Superior temporal gyrus (tissue), 1 donor: ENCODE results near the gene RSPO3.
"Not testable (repeated sequence)": the region's sequence is repeated elsewhere in the genome, so short reads cannot be mapped to it uniquely, and the experiment has no call there.

Source experiments
- DNase-seq: peaks from one replicate; pipeline ENCODE4 v3.0.0-alpha.2; 2016; ENCODE audit errors: extremely low spot score

RSPO3 gene

DNA sequence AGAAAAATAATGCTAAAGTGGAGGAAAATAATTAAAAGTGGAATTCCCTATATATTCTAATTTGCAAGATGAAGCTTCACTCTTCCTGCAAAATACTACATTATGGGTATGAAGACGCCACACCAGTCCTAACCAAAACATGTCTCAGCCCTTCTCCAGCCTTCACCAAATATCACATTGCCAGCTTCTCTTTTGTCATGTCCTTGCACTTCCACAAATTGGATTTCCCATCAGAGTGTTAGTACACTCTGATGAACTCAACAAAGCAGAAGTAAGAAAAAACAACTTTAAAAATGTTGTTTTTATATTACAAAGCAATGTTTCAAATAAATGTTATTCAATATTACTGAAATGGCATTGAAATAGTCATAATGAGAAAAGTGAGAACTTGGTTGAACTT lies 85.8 kb downstream of the RSPO3 start:
- DNase-seq: no peak

DNA sequence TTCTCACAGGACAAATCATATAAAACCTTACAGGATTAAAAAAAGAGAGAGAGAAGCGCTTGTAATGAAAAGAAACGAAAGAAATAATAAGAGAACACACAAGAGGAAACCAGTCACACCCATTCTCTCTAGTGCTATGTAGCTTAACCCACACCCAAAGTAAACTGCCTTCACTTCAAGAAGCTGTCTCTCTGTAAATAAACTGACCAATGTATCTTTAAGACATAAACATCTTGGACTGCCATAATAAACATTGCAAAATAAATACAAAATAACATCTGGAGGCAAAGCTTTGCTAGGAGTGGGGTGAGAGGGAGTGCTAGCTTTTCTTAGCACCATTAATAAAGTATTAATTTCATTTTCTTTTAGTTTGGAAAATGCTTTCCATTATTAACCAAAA lies 86.6 kb downstream of the RSPO3 start:
- DNase-seq: no peak

DNA sequence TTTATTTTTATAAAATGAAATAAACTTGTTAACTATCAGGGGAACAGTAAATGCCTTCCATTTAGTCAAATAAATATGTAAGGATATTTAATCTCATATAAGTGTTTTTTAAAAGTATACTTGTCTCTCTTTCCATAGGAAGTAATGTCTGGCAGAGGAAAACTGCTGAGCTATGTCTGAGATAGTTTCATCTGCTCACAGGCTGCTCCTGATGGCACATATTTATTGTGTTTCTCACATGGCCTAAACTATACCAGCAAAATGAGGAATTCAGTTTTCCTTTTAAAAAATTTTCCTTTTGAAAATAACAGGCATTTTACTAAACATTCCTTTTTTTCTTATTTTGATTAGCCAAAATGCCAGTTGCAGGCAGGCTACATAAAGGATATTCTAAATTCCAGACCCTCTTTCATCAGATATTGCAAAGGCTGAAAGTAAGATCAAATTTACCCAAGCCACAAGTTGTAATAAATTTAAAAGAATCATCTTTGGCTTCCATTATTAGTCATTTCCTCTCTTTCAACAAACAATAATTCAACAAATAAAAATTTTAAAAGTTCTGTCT lies 88.1 kb downstream of the RSPO3 start:
- DNase-seq: no peak

DNA sequence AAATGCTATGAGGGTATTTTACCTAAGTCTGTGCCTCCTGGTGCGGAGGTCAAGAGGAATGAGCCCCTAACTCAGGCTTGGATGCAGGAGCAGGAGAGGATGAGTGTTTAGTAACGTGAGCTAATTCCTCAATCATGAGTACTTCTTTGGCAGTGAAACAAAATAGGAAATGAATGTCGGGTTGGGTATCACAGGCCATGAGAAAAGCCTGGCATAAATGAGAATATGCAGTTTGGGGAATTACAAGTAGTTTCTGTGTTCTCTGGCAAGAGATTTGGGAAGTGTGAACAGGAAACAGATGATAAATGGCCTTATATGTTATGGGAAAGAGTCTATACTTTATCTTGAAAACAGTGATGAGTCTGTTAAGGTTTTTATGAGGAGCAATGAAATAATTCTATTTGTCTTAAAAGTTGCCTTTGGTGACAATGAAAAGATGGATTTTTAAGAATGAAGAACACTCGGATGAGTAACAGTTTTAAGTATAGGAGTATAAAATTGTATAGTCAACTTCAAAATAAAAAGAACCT lies 89.2 kb downstream of the RSPO3 start:
- no peak for DNase-seq

DNA sequence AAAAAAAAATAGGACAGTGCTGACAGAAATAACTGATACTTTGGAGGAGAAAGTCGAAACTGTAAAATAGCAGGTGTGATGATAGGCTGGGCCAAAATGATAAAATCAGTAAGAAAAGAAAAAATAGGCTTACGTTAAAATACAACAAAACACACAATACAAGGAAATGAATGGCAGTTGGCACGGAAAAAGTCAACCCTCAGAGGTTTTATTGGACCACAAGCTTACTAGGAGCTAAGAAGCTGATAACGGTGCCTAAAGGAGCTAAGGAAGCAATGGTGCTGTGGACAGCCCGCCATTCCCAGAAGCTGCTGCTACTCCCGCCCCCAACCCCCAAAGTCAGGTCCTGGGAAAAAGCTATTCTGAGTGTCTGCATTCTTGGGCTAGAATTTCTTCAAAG lies 92.3 kb downstream of the RSPO3 start:
- no peak for DNase-seq

DNA sequence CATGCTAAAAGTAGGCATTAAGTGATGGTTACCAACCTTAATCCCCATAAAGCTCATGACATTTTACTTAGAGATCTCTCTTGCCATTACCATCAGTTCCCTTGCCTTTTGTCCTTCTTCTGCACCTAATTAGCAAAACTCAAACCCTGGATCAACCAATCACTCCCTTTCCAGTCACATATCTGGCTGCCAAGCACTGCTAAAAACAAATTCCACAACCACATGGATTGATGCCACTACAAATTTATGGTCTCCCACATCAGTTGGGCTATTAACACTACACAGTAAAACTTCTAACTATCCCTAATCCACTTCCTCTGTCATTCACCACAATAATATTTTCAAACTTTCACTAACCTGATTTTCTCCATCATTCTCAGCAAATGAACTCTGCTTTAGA lies 93.9 kb downstream of the RSPO3 start:
- DNase-seq: no peak

DNA sequence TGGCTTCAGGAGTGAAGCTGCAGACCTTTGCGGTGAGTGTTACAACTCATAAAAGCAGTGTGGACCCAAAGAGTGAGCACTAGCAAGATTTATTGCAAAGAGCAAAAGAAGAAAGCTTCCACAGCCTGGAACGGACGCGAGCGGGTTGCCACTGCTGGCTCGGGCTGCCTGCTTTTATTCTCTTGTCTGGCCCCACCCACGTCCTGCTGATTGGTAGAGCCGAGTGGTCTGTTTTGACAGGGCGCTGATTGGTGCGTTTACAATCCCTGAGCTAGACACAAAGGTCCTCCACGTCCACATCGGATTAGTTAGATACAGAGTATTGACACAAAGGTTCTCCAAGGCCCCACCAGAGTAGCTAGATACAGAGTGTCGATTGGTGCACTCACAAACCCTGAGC lies 95.6 kb downstream of the RSPO3 start:
- not testable (repeated sequence) for DNase-seq

DNA sequence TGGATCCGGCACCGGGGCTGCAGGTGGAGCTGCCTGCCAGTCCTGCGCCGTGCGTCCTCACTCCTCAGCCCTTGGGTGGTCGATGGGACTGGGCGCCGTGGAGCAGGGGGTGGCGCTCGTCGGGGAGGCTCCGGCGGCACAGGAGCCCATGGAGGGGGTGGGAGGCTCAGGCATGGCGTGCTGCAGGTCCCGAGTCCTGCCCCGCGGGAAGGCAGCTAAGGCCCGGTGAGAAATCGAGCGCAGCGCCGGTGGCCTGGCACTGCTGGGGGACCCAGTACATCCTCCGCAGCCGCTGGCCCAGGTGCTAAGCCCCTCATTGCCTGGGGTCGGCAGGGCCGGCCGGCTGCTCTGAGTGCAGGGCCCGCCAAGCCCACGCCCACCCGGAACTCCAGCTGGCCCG lies 96.1 kb downstream of the RSPO3 start:
- DNase-seq: not testable (repeated sequence)

DNA sequence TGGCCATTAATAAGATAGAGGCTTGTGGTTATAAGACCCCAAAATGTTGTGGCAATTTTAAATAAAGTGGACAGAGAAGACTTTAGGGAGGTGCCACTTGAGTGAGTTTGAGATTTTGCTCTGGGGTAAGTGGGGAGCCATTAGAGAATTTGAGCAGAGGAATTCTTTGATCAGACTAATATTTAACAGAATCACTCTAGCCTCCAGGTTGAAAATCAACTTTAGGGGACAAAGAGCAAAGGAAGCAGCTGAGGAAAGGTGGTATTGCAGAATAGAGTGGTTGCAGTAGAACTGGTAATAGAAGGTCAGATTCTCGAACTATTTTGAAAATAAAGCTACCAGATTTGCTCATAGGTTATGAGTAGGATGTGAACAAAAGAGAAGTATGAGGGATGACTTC lies 97.5 kb downstream of the RSPO3 start:
- no peak for DNase-seq

DNA sequence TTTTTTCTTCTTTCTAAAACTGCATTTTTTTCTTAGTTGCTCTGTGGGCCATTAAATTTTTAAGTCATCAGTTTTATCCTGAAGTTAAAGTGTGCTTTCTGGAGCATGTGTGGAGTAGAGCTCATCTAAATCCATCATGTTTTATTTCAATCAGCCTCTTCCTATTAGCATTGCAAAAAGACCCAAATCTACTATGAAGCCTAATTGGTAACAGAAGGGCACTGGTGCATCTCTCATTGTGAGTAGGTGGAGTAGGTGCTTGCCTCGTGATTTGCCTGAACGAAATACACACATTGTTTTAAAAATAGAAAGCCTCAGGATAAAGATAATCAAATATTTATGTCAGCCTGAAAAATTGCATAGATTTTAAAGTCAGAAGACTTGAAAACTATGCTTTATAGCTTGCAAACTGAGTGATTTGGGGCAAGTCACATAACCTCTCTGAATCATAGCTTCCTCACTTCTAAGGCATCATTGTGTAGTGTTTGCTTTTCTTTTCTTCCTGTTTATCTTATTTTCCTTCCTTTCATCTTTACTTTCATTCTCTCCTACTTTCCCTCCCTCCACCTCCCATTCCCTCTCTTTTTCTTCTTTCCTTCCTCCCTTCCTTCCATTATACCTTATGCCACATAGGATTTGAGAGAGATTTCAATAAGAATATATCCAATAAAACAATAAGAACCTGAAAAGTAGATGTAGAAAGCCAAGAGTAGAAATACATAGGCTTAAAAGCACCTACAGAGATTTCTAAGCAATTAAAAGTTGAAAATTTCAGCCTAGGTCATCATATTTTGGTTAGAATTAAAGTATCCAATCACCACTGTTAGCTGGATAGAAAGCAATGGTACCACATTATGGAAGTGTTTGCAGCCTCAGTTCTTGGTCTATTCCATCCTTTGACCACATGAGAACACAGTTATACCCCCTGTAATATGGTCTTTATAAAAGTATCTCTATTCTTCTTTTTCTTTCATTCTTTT lies 98.6 kb downstream of the RSPO3 start:
- DNase-seq: no peak

DNA sequence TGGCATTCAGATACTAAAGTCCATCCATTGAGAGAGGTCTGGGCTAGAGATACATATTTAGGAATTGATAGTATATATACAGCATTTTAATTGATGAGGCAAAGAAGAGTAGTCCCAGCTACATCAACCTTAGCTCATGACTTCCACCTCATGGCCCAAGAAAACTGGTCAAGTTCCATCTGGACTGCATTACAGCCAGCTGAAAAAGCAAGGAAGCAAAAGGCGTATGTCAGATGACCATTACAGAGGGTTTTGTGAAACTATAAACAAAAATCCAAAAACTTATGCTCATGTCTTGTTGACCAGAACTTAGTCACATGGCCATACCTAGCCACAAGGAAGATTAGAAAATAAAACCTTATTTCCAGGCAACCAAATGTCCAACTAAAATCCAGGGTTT lies 101.4 kb downstream of the RSPO3 start:
- no peak for DNase-seq

DNA sequence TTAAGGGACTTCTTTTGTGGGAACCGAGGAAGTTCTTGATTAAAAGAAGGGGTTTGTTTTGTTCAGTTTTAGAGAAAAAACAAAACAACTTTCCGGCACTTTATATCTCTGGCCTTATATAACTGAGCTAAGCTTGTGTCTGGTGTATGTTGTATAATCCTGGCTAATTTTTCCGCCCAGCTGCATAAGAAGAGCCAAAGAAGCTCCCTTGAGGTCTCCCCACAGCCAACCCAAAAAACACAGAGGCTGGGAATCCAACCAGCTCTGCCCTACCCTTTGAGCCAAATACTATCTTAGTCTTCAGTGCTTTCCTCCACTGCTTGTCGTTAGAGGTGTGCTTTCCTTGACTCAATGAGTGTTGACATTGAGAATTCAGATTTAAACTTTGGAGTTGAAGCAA lies 102.7 kb downstream of the RSPO3 start:
- DNase-seq: no peak

DNA sequence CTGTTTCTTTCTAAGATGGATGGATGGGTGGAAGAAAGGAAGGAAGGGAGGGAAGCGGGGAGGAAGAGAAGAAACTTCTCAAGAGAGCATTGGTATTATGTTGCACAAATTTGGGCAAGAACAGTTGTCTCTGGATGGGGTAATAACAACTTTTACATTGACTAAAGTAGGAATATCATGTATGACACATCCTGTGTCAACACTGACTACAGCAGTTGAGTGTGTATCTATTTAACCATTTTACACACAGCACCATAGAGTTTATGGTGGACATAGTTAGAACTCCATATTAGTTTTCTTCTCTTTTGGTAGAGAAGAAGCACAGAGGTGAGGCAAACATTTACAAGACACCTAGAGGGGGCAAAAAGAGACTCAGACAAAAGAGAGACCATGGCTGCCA lies 103.9 kb downstream of the RSPO3 start:
- no peak for DNase-seq

DNA sequence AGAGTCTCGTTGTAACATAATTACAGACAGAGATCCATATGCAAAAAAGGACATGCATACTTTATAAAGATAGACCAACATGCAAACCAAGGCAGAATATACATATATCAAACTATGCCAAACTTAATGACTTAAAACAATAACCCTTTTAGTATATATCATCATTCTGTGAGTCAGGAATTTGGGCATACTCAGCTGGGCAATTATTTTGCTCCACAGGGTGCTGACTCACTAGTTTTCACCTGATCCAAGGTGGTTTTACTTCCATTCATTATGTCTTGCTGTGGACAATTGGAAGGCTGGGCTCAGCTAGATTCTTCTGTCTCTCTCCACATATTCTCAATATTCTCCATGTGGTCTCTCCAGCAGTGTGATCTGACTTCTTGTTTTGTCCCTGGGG lies 107.0 kb downstream of the RSPO3 start:
- no peak for DNase-seq

DNA sequence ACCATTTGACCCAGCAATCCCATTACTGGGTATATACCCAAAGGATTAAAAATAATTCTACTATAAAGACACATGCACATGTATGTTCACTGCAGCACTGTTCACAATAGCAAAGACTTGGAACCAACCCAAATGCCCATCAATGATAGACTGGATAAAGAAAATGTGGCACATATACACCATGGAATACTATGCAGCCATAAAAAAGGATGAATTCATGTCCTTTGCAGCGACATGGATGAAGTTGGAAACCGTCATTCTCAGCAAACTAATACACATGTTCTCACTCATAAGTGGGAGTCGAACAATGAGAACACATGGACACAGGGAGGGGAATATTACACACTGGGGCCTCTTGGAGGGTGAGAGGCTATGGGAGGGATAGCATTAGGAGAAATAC lies 115.3 kb downstream of the RSPO3 start:
- DNase-seq: not testable (repeated sequence)

DNA sequence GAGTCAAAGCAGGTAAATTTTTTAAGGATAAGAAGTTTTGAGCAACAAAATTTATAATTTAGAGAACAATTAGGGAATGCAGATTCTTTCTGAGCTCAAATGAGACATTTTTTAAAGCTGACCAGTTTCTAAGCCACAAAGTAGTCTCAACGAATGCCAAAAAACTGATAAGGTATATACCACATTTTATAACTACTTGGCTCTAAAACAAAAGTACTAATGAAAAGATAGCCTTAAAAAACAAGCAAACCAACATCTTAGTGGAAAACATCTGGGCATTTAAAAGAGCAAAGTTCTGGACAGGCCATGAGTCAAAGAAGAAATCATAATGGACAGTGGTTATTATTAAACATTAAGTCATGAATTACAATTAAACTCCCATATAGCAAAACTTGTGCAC lies 125.0 kb downstream of the RSPO3 start:
- no peak for DNase-seq
